ENCODE results near the gene R3HDML.
"Not testable (repeated sequence)": the region's sequence is repeated elsewhere in the genome, so short reads cannot be mapped to it uniquely, and the experiment has no call there.

DNA sequence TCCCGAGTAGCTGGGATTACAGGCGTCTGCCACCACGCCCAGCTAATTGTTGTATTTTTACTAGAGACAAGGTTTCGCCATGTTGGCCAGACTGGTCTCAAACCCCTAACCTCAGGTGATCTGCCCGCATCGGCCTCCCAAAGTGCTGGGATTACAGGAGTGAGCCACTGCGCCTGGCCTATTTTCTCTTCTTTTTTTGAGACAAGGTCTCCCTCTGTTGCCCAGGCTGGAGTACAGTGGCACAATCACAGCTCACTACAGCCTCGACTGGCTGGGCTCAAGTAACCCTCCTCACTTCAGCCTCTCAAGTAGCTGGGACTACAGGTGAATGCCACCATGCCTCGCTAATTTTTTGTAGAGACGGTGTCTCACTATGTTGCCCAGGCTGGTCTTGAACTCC lies 9.1 kb downstream of the R3HDML start:
- not testable (repeated sequence) for TF ChIP-seq EP300, POLR2AphosphoS5, CTCF, POLR2A (IDR thresholded peaks at IDR 0.05)

Measured in upper lobe of left lung (tissue), 4 donors.